ENCODE measurements around the gene FLRT2. TPM values are rescaled to one million over a fixed set of nuclear protein-coding genes. Genes with fewer than 3 reads are reported as not detected.

The FLRT2 gene
- total and polyA plus RNA-seq, 2 of the 4 experiments (the other 2 are of a cell fraction), result 10.2 to 13.1 TPM

GRCh38 chr14:85533023-85533860, 3.3 kb downstream of the FLRT2 start (continued):
- TF ChIP-seq MAFK (IDR thresholded peaks at IDR 0.05; ENCODE audit: low read depth, low read length), result no peak
- TF ChIP-seq, protein P1, sequence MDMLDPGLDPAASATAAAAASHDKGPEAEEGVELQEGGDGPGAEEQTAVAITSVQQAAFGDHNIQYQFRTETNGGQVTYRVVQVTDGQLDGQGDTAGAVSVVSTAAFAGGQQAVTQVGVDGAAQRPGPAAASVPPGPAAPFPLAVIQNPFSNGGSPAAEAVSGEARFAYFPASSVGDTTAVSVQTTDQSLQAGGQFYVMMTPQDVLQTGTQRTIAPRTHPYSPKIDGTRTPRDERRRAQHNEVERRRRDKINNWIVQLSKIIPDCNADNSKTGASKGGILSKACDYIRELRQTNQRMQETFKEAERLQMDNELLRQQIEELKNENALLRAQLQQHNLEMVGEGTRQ (IDR thresholded peaks at IDR 0.05; ENCODE audit: low read depth, low read length), result no peak

DNA sequence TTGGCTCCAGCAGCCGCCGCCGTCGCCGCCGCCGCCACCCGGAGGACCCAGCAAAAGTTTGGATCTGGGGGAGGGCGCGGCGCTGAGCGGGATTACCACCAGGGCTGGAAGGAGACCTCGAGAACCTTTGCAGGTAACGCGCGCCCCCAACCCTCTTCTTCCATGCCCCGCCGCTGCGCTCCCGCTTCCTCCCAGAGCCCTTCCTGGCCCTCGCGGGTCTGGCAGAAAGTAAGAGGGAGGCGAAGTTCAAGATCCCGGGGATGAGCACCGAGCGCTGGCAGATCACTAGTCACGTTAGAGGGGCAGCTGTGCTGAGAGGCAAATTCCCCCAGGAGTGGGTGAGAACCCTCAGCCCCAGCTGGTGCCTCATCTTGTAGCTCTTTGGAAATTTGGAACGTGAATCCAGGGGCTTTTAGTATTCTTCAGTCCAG, 3.9 kb downstream of the FLRT2 start:
- Histone ChIP-seq H3K36me3 (ENCODE audit: control insufficient read depth, insufficient read depth, low read length) (no peaks in the 10 kb centered on the region), H3K18ac (ENCODE audit: low read depth, low read length) (no peak overlapping the region; the same call in 1 of the 2 replicates), H2BK120ac (ENCODE audit: low read depth, low read length) (no peak overlapping the region), H3K9ac (ENCODE audit: low read depth, low read length) (peak overlapping the region; percentile 69), H2AFZ (replicated peaks; ENCODE audit: low read length, poor library complexity) (peak overlapping the region; percentile 90), H2BK15ac (ENCODE audit: low read depth, low read length) (no peak overlapping the region), H3K4ac (ENCODE audit: low read depth, low read length) (peak overlapping the region; percentile 44), H4K8ac (ENCODE audit: low read depth in 2 of 2, low read length in 2 of 2) (no peak overlapping the region), H3K23ac (ENCODE audit: low read depth, low read length) (peak overlapping the region; percentile 86), H3K27me3 (ENCODE audit: control insufficient read depth, insufficient read depth, low read length) (no peaks in the 10 kb centered on the region), H4K5ac (ENCODE audit: low read depth, low read length) (0 out of 2 replicates have a peak overlapping the region, but pooled peaks have one; percentile 6), H4K91ac (ENCODE audit: insufficient read depth, low read depth, low read length) (no peak overlapping the region), H2BK5ac (ENCODE audit: low read depth, low read length, poor library complexity, severe bottlenecking) (no peak overlapping the region), H2AK5ac (ENCODE audit: low read depth, low read length) (no peak overlapping the region), H2AK9ac (replicated peaks; ENCODE audit: low read depth, low read length, poor library complexity) (no peak overlapping the region), H3K9me3 (ENCODE audit: control insufficient read depth, insufficient read depth, low read length) (no peaks in the 10 kb centered on the region), H3K79me1 (ENCODE audit: low read depth in 1 of 2, low read length in 2 of 2) (peaks cover 7 to 29% of the 10 kb centered on the region in 2 experiments), H4K20me1 (ENCODE audit: insufficient read depth, low read length) (peaks cover 3% of the 10 kb centered on the region; the same call in 1 of the 2 replicates), H3K4me1 (ENCODE audit: control insufficient read depth, insufficient read depth, low read length) (no peaks in the 10 kb centered on the region; the same call in 1 of the 2 replicates), H3K9me1 (ENCODE audit: insufficient read depth, low read length) (no peaks in the 10 kb centered on the region), H3K4me3 (ENCODE audit: insufficient read depth, low read depth, low read length) (peak overlapping the region; percentile 67), H3K4me2 (ENCODE audit: low read depth, low read length) (peak overlapping the region; percentile 88), H3K14ac (replicated peaks; ENCODE audit: low read depth, low read length) (peak overlapping the region; percentile 85; the same call in 1 of the 2 replicates), H3K56ac (ENCODE audit: extremely low read depth, insufficient read depth, low read length) (peak overlapping the region; percentile 60; the same call in 1 of the 2 replicates), H3K27ac (ENCODE audit: insufficient read depth, low read length) (peak overlapping the region; percentile 41), H2BK20ac (ENCODE audit: low read depth, low read length) (no peak overlapping the region)
- intact Hi-C loops (cut with micrococcal nuclease) (loop anchor here (2.0 to 10.0 kb wide), 6 partner anchors 79 to 1801 kb away; no protein-coding TSS in a partner anchor), dilution Hi-C loops (cut with HindIII; ENCODE audit: low sequenced_read_pairs, unreplicated experiment) (no loop called here), in situ Hi-C loops (cut with MboI; ENCODE audit: low sequenced_read_pairs) (loop anchor here (25.0 kb wide), 1 partner anchor 503 kb away; no protein-coding TSS in a partner anchor)
- ATAC-seq (ENCODE audit: low read depth) (no peak), DNase-seq (peak; percentile 15)
- 3% methylated on average over 8 of the region's 28 CpGs; no CpG with 5 or more reads in 1 of the 2 experiments for WGBS, 2 experiments (ENCODE audit: extremely low coverage in 2 of 2, insufficient read length in 1 of 2)
- BruUV-seq (replicated peaks), result no TSS peak
- ChIA-PET POLR2A (ENCODE audit: unreplicated experiment) (no interaction called here), CTCF (interaction anchor here (0.6 to 0.9 kb wide), 2 partner anchors 316 to 952 kb away, joined by 4 to 5 read pairs; no protein-coding TSS in a partner anchor)
- TF ChIP-seq ELK1 (IDR thresholded peaks at IDR 0.05; ENCODE audit: borderline replicate concordance, low read depth, low read length) (no peak), SMC3 (IDR thresholded peaks at IDR 0.05; ENCODE audit: low read depth, low read length) (no peak), MAZ (IDR thresholded peaks at IDR 0.05; ENCODE audit: borderline replicate concordance, low read depth, low read length) (no peak), MAFK (IDR thresholded peaks at IDR 0.05; ENCODE audit: low read depth, low read length) (no peak)
